ENCODE measurements around the gene SEPHS1.
A peak's percentile ranks its signal among the peaks of the same experiment; 100 is the strongest.

Gene SEPHS1

GRCh38 chr10:13352519-13352918 lies 4.4 kb upstream of the SEPHS1 start:
- H4K8ac ChIP-seq (ENCODE audit: low read depth, low read length), result no peak overlapping the region
- H3K4me3 ChIP-seq (ENCODE audit: low read depth, low read length), result no peak overlapping the region
- H3K4ac ChIP-seq (ENCODE audit: low read depth, low read length), result no peak overlapping the region
- H3K27me3 ChIP-seq (ENCODE audit: insufficient read depth, low read length), result peaks cover 20% of the 10 kb centered on the region
- H2BK120ac ChIP-seq (ENCODE audit: insufficient read depth, low read length, poor library complexity), result no peak overlapping the region
- H2BK12ac ChIP-seq (ENCODE audit: low read length), result no peak overlapping the region
- DNase-seq, result no peak
- peaks cover 4% of the 10 kb centered on the region for H3K9me3 ChIP-seq (ENCODE audit: insufficient read depth, low read depth, low read length)
- H3K4me2 ChIP-seq (ENCODE audit: low read length), result no peak overlapping the region
- H3K18ac ChIP-seq (ENCODE audit: low read length), result no peak overlapping the region
- H2AK5ac ChIP-seq (ENCODE audit: low read length), result no peak overlapping the region
- no peak overlapping the region for H3K27ac ChIP-seq (ENCODE audit: low read depth, low read length)
- no peak overlapping the region for H3K23ac ChIP-seq (ENCODE audit: low read length)
- no peak overlapping the region for H3K14ac ChIP-seq (ENCODE audit: low read length)
- no peak overlapping the region for H2AFZ ChIP-seq (ENCODE audit: insufficient read depth, low read length, poor library complexity)
- H2BK5ac ChIP-seq (ENCODE audit: low read depth, low read length, poor library complexity), result no peak overlapping the region
- peaks cover 2% of the 10 kb centered on the region for H3K79me2 ChIP-seq (ENCODE audit: control insufficient read depth, insufficient read depth, low read length, poor library complexity)
- no peak overlapping the region for H4K12ac ChIP-seq (ENCODE audit: low read depth, low read length)
- H3K79me1 ChIP-seq (ENCODE audit: low read length), result peaks cover 5% of the 10 kb centered on the region
- no peaks in the 10 kb centered on the region for H3K36me3 ChIP-seq (ENCODE audit: control insufficient read depth in 1 of 2, insufficient read depth in 2 of 2, low read length in 2 of 2)
- no peak overlapping the region for H4K91ac ChIP-seq (ENCODE audit: low read depth, low read length)
- peaks cover 9 to 13% of the 10 kb centered on the region in 2 experiments for H3K4me1 ChIP-seq (ENCODE audit: control insufficient read depth in 1 of 2, insufficient read depth in 2 of 2, low read length in 2 of 2)
- H3K9ac ChIP-seq (ENCODE audit: low read length), result no peak overlapping the region
- no CpG with 5 or more reads among the region's 3 CpGs for WGBS (ENCODE audit: extremely low coverage, insufficient coverage, insufficient read length)

- Histone ChIP-seq H3K27ac (ENCODE audit: low read depth, low read length) (no peak overlapping the region), H3K9ac (ENCODE audit: low read length) (no peak overlapping the region), H3K4me2 (ENCODE audit: low read length) (no peak overlapping the region), H4K91ac (ENCODE audit: low read depth, low read length) (no peak overlapping the region), H2BK12ac (ENCODE audit: low read length) (no peak overlapping the region), H3K4me3 (ENCODE audit: low read depth, low read length) (no peak overlapping the region), H3K79me1 (ENCODE audit: low read length) (peaks cover 10% of the 10 kb centered on the region), H3K36me3 (ENCODE audit: control insufficient read depth in 1 of 2, insufficient read depth in 2 of 2, low read length in 2 of 2) (no peaks in the 10 kb centered on the region), H3K4ac (ENCODE audit: low read depth, low read length) (no peak overlapping the region), H4K12ac (ENCODE audit: low read depth, low read length) (no peak overlapping the region), H3K9me3 (ENCODE audit: insufficient read depth, low read depth, low read length) (peaks cover 4% of the 10 kb centered on the region), H3K14ac (ENCODE audit: low read length) (no peak overlapping the region), H3K27me3 (ENCODE audit: insufficient read depth, low read length) (peaks cover 20% of the 10 kb centered on the region), H2AK5ac (ENCODE audit: low read length) (no peak overlapping the region), H2BK120ac (ENCODE audit: insufficient read depth, low read length, poor library complexity) (no peak overlapping the region), H3K79me2 (ENCODE audit: control insufficient read depth, insufficient read depth, low read length, poor library complexity) (peaks cover 9% of the 10 kb centered on the region), H3K23ac (ENCODE audit: low read length) (no peak overlapping the region), H2AFZ (ENCODE audit: insufficient read depth, low read length, poor library complexity) (no peak overlapping the region), H4K8ac (ENCODE audit: low read depth, low read length) (no peak overlapping the region), H3K4me1 (ENCODE audit: control insufficient read depth in 1 of 2, insufficient read depth in 2 of 2, low read length in 2 of 2) (peaks cover 9 to 13% of the 10 kb centered on the region in 2 experiments), H2BK5ac (ENCODE audit: low read depth, low read length, poor library complexity) (no peak overlapping the region), H3K18ac (ENCODE audit: low read length) (no peak overlapping the region)
- no CpG with 5 or more reads among the region's 11 CpGs for WGBS (ENCODE audit: extremely low coverage, insufficient coverage, insufficient read length)
- DNase-seq, result no peak
Measured at GRCh38 chr10:13351340-13351915, 3.3 kb upstream of the SEPHS1 start.

GRCh38 chr10:13349463-13350274 lies 1.6 kb upstream of the SEPHS1 start:
- Histone ChIP-seq H2BK5ac (ENCODE audit: low read depth, low read length, poor library complexity) (no peak overlapping the region), H3K4ac (ENCODE audit: low read depth, low read length) (no peak overlapping the region), H3K23ac (ENCODE audit: low read length) (no peak overlapping the region), H2AK5ac (ENCODE audit: low read length) (no peak overlapping the region), H3K4me2 (ENCODE audit: low read length) (peak overlapping the region; percentile 63), H4K8ac (ENCODE audit: low read depth, low read length) (no peak overlapping the region), H3K14ac (ENCODE audit: low read length) (no peak overlapping the region), H3K4me3 (ENCODE audit: low read depth, low read length) (no peak overlapping the region), H2AFZ (ENCODE audit: insufficient read depth, low read length, poor library complexity) (no peak overlapping the region), H3K18ac (ENCODE audit: low read length) (no peak overlapping the region), H3K9me3 (ENCODE audit: insufficient read depth, low read depth, low read length) (peaks cover 2% of the 10 kb centered on the region), H3K9ac (ENCODE audit: low read length) (no peak overlapping the region), H3K27me3 (ENCODE audit: insufficient read depth, low read length) (peaks cover 20% of the 10 kb centered on the region), H2BK120ac (ENCODE audit: insufficient read depth, low read length, poor library complexity) (no peak overlapping the region), H3K27ac (ENCODE audit: low read depth, low read length) (no peak overlapping the region), H3K36me3 (ENCODE audit: control insufficient read depth in 1 of 2, insufficient read depth in 2 of 2, low read length in 2 of 2) (no peaks in the 10 kb centered on the region), H2BK12ac (ENCODE audit: low read length) (no peak overlapping the region), H4K91ac (ENCODE audit: low read depth, low read length) (no peak overlapping the region), H3K4me1 (ENCODE audit: control insufficient read depth in 1 of 2, insufficient read depth in 2 of 2, low read length in 2 of 2) (peaks cover 8 to 13% of the 10 kb centered on the region in 2 experiments), H3K79me1 (ENCODE audit: low read length) (peaks cover 12% of the 10 kb centered on the region), H4K12ac (ENCODE audit: low read depth, low read length) (no peak overlapping the region), H3K79me2 (ENCODE audit: control insufficient read depth, insufficient read depth, low read length, poor library complexity) (peaks cover 15% of the 10 kb centered on the region)
- peak in 1 of 2 donors; percentile 23 for DNase-seq
- no CpG with 5 or more reads among the region's 25 CpGs for WGBS (ENCODE audit: extremely low coverage, insufficient coverage, insufficient read length)

GRCh38 chr10:13347500-13348156 lies 465 bp downstream of the SEPHS1 start:
- Histone ChIP-seq H2BK120ac (ENCODE audit: insufficient read depth, low read length, poor library complexity) (no peak overlapping the region), H3K36me3 (ENCODE audit: control insufficient read depth in 1 of 2, insufficient read depth in 2 of 2, low read length in 2 of 2) (peaks cover 0 to 4% of the 10 kb centered on the region in 2 experiments)

More at GRCh38 chr10:13347500-13348156, 465 bp downstream of the SEPHS1 start:
- WGBS (ENCODE audit: extremely low coverage, insufficient coverage, insufficient read length), result no CpG with 5 or more reads among the region's 109 CpGs
- Histone ChIP-seq H3K9me3 (ENCODE audit: insufficient read depth, low read depth, low read length) (peaks cover 2% of the 10 kb centered on the region), H3K4me3 (ENCODE audit: low read depth, low read length) (peak overlapping the region; percentile 91), H3K79me1 (ENCODE audit: low read length) (peaks cover 12% of the 10 kb centered on the region), H4K91ac (ENCODE audit: low read depth, low read length) (peak overlapping the region; percentile 90), H3K27ac (ENCODE audit: low read depth, low read length) (peak overlapping the region; percentile 89), H3K18ac (ENCODE audit: low read length) (peak overlapping the region; percentile 83), H3K23ac (ENCODE audit: low read length) (no peak overlapping the region), H3K14ac (ENCODE audit: low read length) (peak overlapping the region; percentile 98), H2BK5ac (ENCODE audit: low read depth, low read length, poor library complexity) (peak overlapping the region; percentile 93), H3K79me2 (ENCODE audit: control insufficient read depth, insufficient read depth, low read length, poor library complexity) (peaks cover 15% of the 10 kb centered on the region), H3K4me1 (ENCODE audit: control insufficient read depth in 1 of 2, insufficient read depth in 2 of 2, low read length in 2 of 2) (peaks cover 7 to 11% of the 10 kb centered on the region in 2 experiments), H3K27me3 (ENCODE audit: insufficient read depth, low read length) (peaks cover 20% of the 10 kb centered on the region), H2AK5ac (ENCODE audit: low read length) (no peak overlapping the region), H2AFZ (ENCODE audit: insufficient read depth, low read length, poor library complexity) (peak overlapping the region; percentile 50), H2BK12ac (ENCODE audit: low read length) (no peak overlapping the region), H3K9ac (ENCODE audit: low read length) (peak overlapping the region; percentile 98), H4K12ac (ENCODE audit: low read depth, low read length) (peak overlapping the region; percentile 95), H3K4me2 (ENCODE audit: low read length) (peak overlapping the region; percentile 85), H4K8ac (ENCODE audit: low read depth, low read length) (peak overlapping the region; percentile 91), H3K4ac (ENCODE audit: low read depth, low read length) (peak overlapping the region; percentile 85)
- DNase-seq, result peak; percentile 58 to 67

Data from trophoblast cell (in vitro differentiated cells and primary cell).